H9 (cell line): Measurements from ENCODE around the gene PDF. TPM values are rescaled to one million over a fixed set of nuclear protein-coding genes. Genes with fewer than 3 reads are reported as not detected.

ENCODE experiments used
- DNase-seq: peaks from one replicate; pipeline ENCODE4 v3.0.0-alpha.2; 2017
- H2AFZ ChIP-seq: one replicate; pipeline ENCODE4 v1.6.1; 2013; ENCODE audit warnings: mild to moderate bottlenecking, low read length, control low read depth, moderate library complexity
- H2AK5ac ChIP-seq: 2 replicates; pipeline ENCODE4 v1.6.1; 2013; ENCODE audit warnings: low read length, control low read depth, mixed read lengths; ENCODE audit not compliant: insufficient read length
- H2BK120ac ChIP-seq: one replicate; pipeline ENCODE4 v1.6.1; 2013; ENCODE audit warnings: low read depth, mild to moderate bottlenecking, low read length, control low read depth, inconsistent platforms; ENCODE audit not compliant: poor library complexity, severe bottlenecking
- H2BK12ac ChIP-seq: 2 replicates; pipeline ENCODE4 v1.6.1; 2013; ENCODE audit warnings: low read length, control low read depth, mixed read lengths, low read depth; ENCODE audit not compliant: insufficient read length
- H2BK15ac ChIP-seq: 2 replicates; pipeline ENCODE4 v1.6.1; 2013; ENCODE audit warnings: low read depth, low read length, control low read depth
- H2BK20ac ChIP-seq: one replicate; pipeline ENCODE4 v1.6.1; 2013; ENCODE audit warnings: low read depth, mild to moderate bottlenecking, low read length, control low read depth, inconsistent platforms; ENCODE audit not compliant: poor library complexity, severe bottlenecking
- H2BK5ac ChIP-seq: 2 replicates; pipeline ENCODE4 v1.6.1; 2013; ENCODE audit warnings: low read length, control low read depth, mixed read lengths; ENCODE audit not compliant: insufficient read length
- H3K14ac ChIP-seq: 2 replicates; pipeline ENCODE4 v1.6.1; 2013; ENCODE audit warnings: low read length, control low read depth; ENCODE audit not compliant: insufficient read depth
- H3K18ac ChIP-seq: 2 replicates; pipeline ENCODE4 v1.6.1; 2013; ENCODE audit warnings: low read depth, mild to moderate bottlenecking, mixed read lengths, low read length, control low read depth; ENCODE audit not compliant: insufficient read length
- H3K23ac ChIP-seq: 2 replicates; pipeline ENCODE4 v1.6.1; 2013; ENCODE audit warnings: low read length, control low read depth, mixed read lengths, low read depth; ENCODE audit not compliant: insufficient read length
- H3K23me2 ChIP-seq: 2 replicates; pipeline ENCODE4 v1.6.1; 2013; ENCODE audit warnings: low read depth, mild to moderate bottlenecking, mixed read lengths, low read length, control low read depth; ENCODE audit not compliant: insufficient read length, poor library complexity, severe bottlenecking
- H3K27ac ChIP-seq: 2 replicates; pipeline ENCODE4 v1.5.1; 2013; ENCODE audit warnings: low read length, control low read depth, mixed read lengths, low read depth; ENCODE audit not compliant: insufficient read length
- H3K27me3 ChIP-seq: 2 replicates; pipeline ENCODE4 v1.6.1; 2013; ENCODE audit warnings: low read length, control low read depth, inconsistent platforms; ENCODE audit not compliant: insufficient read depth
- H3K4ac ChIP-seq: 2 replicates; pipeline ENCODE4 v1.6.1; 2013; ENCODE audit warnings: low read depth, mild to moderate bottlenecking, control low read depth, inconsistent platforms, low read length, moderate library complexity
- H3K4me1 ChIP-seq: 2 replicates; pipeline ENCODE4 v1.6.1; 2013; ENCODE audit warnings: low read length, control low read depth, inconsistent platforms; ENCODE audit not compliant: insufficient read depth
- H3K4me2 ChIP-seq: 2 replicates; pipeline ENCODE4 v1.6.1; 2013; ENCODE audit warnings: low read length, control low read depth, mixed read lengths; ENCODE audit not compliant: insufficient read length, insufficient read depth
- H3K56ac ChIP-seq: 2 replicates; pipeline ENCODE4 v1.6.1; 2013; ENCODE audit warnings: low read depth, mild to moderate bottlenecking, mixed read lengths, low read length, control low read depth; ENCODE audit not compliant: insufficient read length
- H3K79me1 ChIP-seq: 2 replicates; pipeline ENCODE4 v1.6.1; 2013; ENCODE audit warnings: low read depth, mild to moderate bottlenecking, moderate library complexity, low read length, control low read depth, inconsistent platforms; ENCODE audit not compliant: insufficient read depth, poor library complexity, severe bottlenecking
- H3K79me2 ChIP-seq: 2 replicates; pipeline ENCODE4 v1.6.1; 2013; ENCODE audit warnings: low read length, control low read depth, inconsistent platforms; ENCODE audit not compliant: insufficient read depth
- H3K9ac ChIP-seq: 2 replicates; pipeline ENCODE4 v1.6.1; 2013; ENCODE audit warnings: low read length, control low read depth, mixed read lengths; ENCODE audit not compliant: insufficient read length; ENCODE audit errors: extremely low read depth
- H3K9me3 ChIP-seq: one replicate; pipeline ENCODE4 v1.6.1; 2013; ENCODE audit warnings: low read depth, low read length, inconsistent platforms; ENCODE audit not compliant: control insufficient read depth
- H3T11ph ChIP-seq: one replicate; pipeline ENCODE4 v1.6.1; 2013; ENCODE audit warnings: mild to moderate bottlenecking, low read length, control low read depth, inconsistent platforms
- H4K20me1 ChIP-seq: one replicate; pipeline ENCODE4 v1.6.1; 2013; ENCODE audit not compliant: control insufficient read depth, insufficient read length, insufficient read depth
- H4K5ac ChIP-seq: 2 replicates; pipeline ENCODE4 v1.6.1; 2013; ENCODE audit warnings: low read depth, mild to moderate bottlenecking, mixed read lengths, low read length, control low read depth; ENCODE audit not compliant: insufficient read length
- H4K8ac ChIP-seq: replicated peaks from 2 replicates; pipeline ENCODE4 v1.6.1; 2013; ENCODE audit warnings: low read length, control low read depth, mixed read lengths, low read depth; ENCODE audit not compliant: insufficient read length
- H4K91ac ChIP-seq: 2 replicates; pipeline ENCODE4 v1.6.1; 2013; ENCODE audit warnings: low read depth, mild to moderate bottlenecking, moderate library complexity, mixed read lengths, low read length, control low read depth; ENCODE audit not compliant: insufficient read length
- H3K27ac Mint-ChIP-seq, 3 experiments: 2 replicates in 2 of 3; 3 replicates in 1 of 3; pipeline ENCODE4 v1.8.0; 2020 to 2021; ENCODE audit warnings: mixed read lengths in 3 of 3, mild to moderate bottlenecking in 1 of 3, moderate library complexity in 1 of 3
- H3K27me3 Mint-ChIP-seq: 2 replicates; pipeline ENCODE4 v1.8.0; 2021; ENCODE audit warnings: low read depth, mild to moderate bottlenecking, moderate library complexity, mixed read lengths
- H3K36me3 Mint-ChIP-seq, 3 experiments: 2 replicates in 2 of 3; 3 replicates in 1 of 3; pipeline ENCODE4 v1.8.0; 2020 to 2021; ENCODE audit warnings: low read depth in 3 of 3, mixed read lengths in 3 of 3; ENCODE audit not compliant: insufficient read depth in 1 of 3
- H3K4me1 Mint-ChIP-seq, 2 experiments: 2 replicates each; pipeline ENCODE4 v1.8.0; 2020; ENCODE audit warnings: mixed read lengths in 2 of 2
- H3K4me3 Mint-ChIP-seq, 2 experiments: 2 replicates in 1 of 2; 3 replicates in 1 of 2; pipeline ENCODE4 v1.8.0; 2020 to 2021; ENCODE audit warnings: mild to moderate bottlenecking in 2 of 2, mixed read lengths in 2 of 2, moderate library complexity in 1 of 2
- H3K9me3 Mint-ChIP-seq, 2 experiments: 2 replicates in 1 of 2; 3 replicates in 1 of 2; pipeline ENCODE4 v1.8.0; 2020; ENCODE audit warnings: mild to moderate bottlenecking in 2 of 2, mixed read lengths in 2 of 2, moderate library complexity in 1 of 2
- CTCF ChIP-seq: fragments of 200-600 bp; sonication (generic); conservative IDR thresholded peaks from 3 replicates; pipeline ENCODE4 v1.8.0; 2021; ENCODE audit warnings: antibody characterized with exemption, mild to moderate bottlenecking
- WGBS: extraction: QIAGEN DNeasy Blood & Tissue Kit; methylation state at CpG from one replicate; pipeline ENCODE4 v1.1.7; 2013; ENCODE audit warnings: missing lambda C conversion rate, low lambda C conversion rate, mixed read lengths; ENCODE audit not compliant: insufficient read length; ENCODE audit errors: extremely low coverage; 5-methylcytosine and 5-hydroxymethylcytosine counted together
- total RNA-seq: library from RNA; stranded (reverse); gene quantifications from 2 replicates; pipeline ENCODE4 v1.2.1, GENCODE V29; 2021

The PDF gene
- total RNA-seq, 1 experiment from 2014 or later = 36.4 TPM

- Histone ChIP-seq H2BK15ac (no peak overlapping the region), H3K4ac (no peak overlapping the region), H2BK12ac (no peak overlapping the region), H3K9ac (no peak overlapping the region), H3K79me2 (no peaks in the 10 kb centered on the region), H3K23me2 (no peaks in the 10 kb centered on the region), H3K27ac (no peak overlapping the region), H2BK5ac (no peak overlapping the region), H4K20me1 (no peaks in the 10 kb centered on the region), H3K4me2 (no peak overlapping the region), H4K8ac (no peak overlapping the region), H3K18ac (no peak overlapping the region), H3T11ph (no peak overlapping the region), H3K79me1 (no peaks in the 10 kb centered on the region), H4K91ac (no peak overlapping the region), H2BK20ac (no peak overlapping the region), H2AFZ (no peak overlapping the region), H2BK120ac (no peak overlapping the region), H3K14ac (no peak overlapping the region), H3K9me3 (no peaks in the 10 kb centered on the region), H2AK5ac (no peak overlapping the region), H3K56ac (no peak overlapping the region), H3K23ac (no peak overlapping the region), H3K4me1 (no peaks in the 10 kb centered on the region), H3K27me3 (no peaks in the 10 kb centered on the region), H4K5ac (no peak overlapping the region)
- H3K9me3 Mint-ChIP-seq = no peaks in the 10 kb centered on the region
- no CpG with 5 or more reads among the region's 4 CpGs for WGBS
- no peak overlapping the region for H3K4me3 Mint-ChIP-seq
- no peak overlapping the region for H3K27ac Mint-ChIP-seq
- no peaks in the 10 kb centered on the region for H3K4me1 Mint-ChIP-seq
- no peak for TF ChIP-seq CTCF
- H3K27me3 Mint-ChIP-seq = no peaks in the 10 kb centered on the region
- peaks cover 0 to 18% (median 4%) of the 10 kb centered on the region in 3 experiments; a peak in 6 of 7 replicates for H3K36me3 Mint-ChIP-seq
- no peak for DNase-seq
These were observed 28.5 kb downstream of the PDF start for GRCh38 chr16:69301861-69302260.
